T-helper 1 cell treated with Interleukin-12 subunit alpha and Interleukin-12 subunit beta and Interleukin-4 antibody, amounts not matched to agents 30 ng/mL and 1 ng/mL, for 36 hours (primary cell): ENCODE data around the gene NUP50. TPM values are rescaled to one million over a fixed set of nuclear protein-coding genes. Genes with fewer than 3 reads are reported as not detected.
"Not testable (repeated sequence)": the region's sequence is repeated elsewhere in the genome, so short reads cannot be mapped to it uniquely, and the experiment has no call there.

ENCODE experiments used
- intact Hi-C: fragments of 100-400 bp; cut with micrococcal nuclease; formaldehyde crosslinking; loops from one replicate; pipeline ENCODE4 v1.15.1; 2024
- total RNA-seq: library from RNA; stranded (reverse); gene quantifications from 2 replicates; pipeline ENCODE4 v1.2.3, GENCODE V29; 2022

NUP50 gene
- total RNA-seq, 1 donor from 2014 or later: 164 TPM

DNA sequence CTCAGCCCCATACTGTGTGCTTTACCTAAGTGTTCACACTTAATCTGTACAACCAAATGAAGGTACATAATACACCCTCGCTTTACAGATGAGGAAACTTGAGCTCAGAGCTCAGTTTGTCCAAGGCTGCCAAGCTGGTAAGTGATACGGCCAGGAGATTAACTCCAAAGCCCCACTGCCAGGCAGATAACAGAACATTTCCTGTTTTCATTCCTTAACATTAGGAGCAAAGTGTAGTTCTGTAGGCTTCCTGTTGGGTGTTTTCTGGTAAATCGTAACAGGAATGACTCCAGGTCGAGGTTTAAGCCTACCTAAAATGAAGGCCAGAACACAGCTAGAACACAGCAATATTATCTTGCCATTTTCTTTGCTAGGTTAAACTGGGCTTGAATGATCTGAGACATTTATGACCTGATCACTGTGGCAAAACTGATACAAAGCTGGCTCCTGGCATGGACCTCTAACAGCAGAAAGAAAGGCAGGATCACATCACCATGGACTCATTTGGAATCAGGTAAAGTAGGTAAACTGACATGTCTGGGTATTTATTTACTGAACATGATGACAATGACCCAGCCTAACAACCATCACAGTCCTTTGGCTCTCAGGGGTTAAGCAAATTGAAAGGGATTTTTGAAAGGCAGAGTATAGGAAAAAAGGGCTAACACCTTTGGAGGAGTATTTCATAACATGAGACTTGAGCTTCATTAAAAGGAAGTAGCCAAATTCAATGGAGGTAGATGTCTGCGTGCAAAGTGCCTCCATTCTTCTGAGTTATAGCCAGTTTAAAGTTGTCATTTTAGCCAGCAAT is 3.9 kb upstream of the NUP50 start:
- intact Hi-C loops: loop anchor here (10.0 kb wide), 1 partner anchor 455 kb away; the partner anchor contains the start of gene PRR5

GRCh38 chr22:45162531-45162930 is 1.2 kb upstream of the NUP50 start:
- intact Hi-C loops: loop anchor here (10.0 kb wide), 1 partner anchor 458 kb away; the partner anchor contains the start of gene PRR5

DNA sequence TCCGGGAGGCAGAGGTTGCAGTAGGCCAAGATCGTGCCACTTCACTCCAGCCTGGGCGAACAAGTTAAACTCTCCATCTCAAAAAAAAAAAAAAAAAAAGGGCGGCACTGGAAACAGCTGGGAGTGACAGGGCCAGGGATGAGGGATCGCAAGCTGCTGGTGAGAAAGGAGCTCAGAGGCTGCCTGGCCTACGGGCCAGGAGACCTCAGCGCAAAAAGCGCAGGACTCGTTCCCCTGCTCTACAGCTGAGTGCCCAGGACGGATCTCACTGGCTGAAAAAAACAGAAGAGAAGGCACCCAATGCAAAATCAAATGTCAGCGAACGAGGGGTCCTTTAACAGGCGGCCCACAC is 650 bp upstream of the NUP50 start:
- intact Hi-C loops: loop anchor here (1.0 to 10.0 kb wide), 4 partner anchors 77 to 872 kb away; partner anchors contain the start of genes KIAA0930 and PRR5

DNA sequence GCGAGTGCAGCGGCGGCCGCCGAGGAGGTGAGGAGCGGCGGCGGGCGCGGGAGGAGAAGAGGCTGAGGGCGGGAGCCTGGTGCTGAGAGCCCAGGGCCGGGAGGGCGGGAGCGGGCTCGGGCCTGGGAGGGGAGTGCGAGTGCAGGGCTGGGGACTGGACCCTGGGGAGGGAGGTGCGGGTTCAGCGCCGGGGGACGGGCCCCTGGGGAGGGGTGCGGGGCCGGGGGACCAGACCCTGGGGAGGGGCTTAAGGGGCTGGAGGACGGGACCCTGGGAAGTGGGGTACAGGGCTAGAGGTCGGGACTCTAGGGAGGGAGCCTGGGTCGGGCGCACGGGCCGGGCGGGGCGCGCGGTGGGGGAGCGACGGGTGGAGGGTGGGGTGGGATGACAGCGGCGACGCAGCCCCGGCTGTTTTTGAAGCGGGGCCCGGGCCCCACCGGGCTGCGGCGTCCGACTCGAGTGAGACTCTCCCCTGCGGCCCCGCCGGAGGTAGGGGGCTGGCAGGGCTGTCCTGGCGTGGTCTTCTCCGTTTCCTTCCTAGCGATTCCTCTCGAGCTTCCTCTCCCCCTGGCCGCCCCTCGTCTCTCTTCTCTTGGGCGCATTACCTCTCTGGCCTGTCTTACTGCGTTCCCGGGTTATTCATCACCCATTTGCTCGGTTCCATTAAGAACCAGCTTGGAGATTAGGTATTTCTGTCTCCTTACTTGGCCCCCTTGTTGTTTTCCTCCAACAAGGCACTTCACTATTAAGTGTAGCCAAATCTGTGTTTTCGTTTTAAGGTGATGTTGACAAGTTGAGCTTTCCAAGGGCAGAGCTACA is 754 bp downstream of the NUP50 start:
- intact Hi-C loops: loop anchor here (1.0 to 10.0 kb wide), 3 partner anchors 9 to 460 kb away; partner anchors contain the start of genes PRR5, RIBC2 and SMC1B

GRCh38 chr22:45166932-45167331 is 3.2 kb downstream of the NUP50 start:
- intact Hi-C loops: loop anchor here (5.0 to 10.0 kb wide), 2 partner anchors 245 to 462 kb away; partner anchors contain the start of genes PRR5, RIBC2 and SMC1B

DNA sequence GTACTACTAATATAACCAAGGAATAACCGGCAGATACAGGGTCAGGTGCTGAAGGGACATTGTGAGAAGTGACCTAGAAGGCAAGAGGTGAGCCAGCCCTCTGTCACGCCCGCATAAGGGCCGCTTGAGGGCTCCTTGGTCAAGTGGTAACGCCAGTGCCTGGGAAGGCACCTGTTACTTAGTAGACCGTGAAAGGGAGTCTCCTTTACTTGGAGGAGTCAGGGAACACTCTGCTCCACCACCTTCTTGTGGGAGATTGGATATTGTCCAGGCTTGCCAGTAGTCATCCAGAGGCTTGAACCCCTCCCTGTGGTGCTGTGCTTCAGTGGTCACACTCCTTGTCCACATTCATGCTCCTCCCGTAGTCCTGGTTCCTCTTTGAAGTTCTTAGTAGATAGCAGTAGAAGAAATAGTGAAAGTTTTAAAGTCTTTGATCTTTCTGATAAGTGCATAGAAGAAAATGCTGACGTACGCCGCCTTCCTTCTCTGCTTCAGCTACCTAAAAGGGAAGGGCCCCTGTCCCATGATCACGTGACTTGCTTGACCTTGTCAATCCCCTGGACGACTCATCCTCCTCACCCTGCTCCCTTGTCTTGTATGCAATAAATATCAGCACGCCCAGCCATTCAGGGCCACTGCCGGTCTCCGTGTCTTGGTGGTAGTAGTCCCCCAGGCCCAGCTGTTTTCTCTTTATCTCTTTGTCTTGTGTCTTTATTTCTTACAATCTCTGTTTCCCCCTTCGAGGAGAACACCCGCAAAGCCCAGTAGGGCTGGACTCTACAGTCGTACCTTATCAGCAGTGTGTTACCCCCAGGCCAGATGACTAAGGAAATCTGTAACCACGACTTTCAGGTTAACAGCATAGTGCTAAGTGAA is 6.1 kb downstream of the NUP50 start:
- intact Hi-C loops: loop anchor here (5.0 to 10.0 kb wide), 2 partner anchors 242 to 465 kb away; partner anchors contain the start of genes PRR5, RIBC2 and SMC1B

- intact Hi-C loops: no loop called here
Observed at GRCh38 chr22:45171830-45172229, 8.1 kb downstream of the NUP50 start.

- intact Hi-C loops: loop anchor here (1.0 kb wide), 1 partner anchor 8 kb away; no protein-coding TSS in a partner anchor
Observed at GRCh38 chr22:45172881-45173585, 9.3 kb downstream of the NUP50 start.

- intact Hi-C loops: no loop called here
Observed at GRCh38 chr22:45179276-45180049, 15.7 kb downstream of the NUP50 start.

GRCh38 chr22:45180146-45180679 is 16.5 kb downstream of the NUP50 start:
- intact Hi-C loops: no loop called here

DNA sequence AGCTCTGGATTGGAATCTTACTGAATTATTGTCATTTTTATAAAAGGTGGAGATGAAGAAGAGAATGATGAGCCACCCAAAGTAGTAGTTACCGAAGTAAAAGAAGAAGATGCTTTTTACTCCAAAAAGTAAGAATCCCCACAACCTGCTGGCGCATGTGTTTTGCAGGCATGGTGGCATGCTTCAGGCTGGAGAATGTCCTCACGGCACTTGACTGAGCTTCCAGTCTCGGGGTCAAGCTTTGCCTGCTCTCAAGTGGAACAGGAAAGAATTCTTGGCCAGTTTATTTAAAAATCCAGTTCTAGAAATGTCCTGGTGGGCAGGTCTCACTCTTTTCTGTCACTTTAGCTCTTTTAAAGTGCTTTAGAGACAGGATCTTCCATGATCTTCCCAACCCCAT is 17.5 kb downstream of the NUP50 start:
- intact Hi-C loops: no loop called here

- intact Hi-C loops: no loop called here
Observed at GRCh38 chr22:45181766-45182165, 18.0 kb downstream of the NUP50 start.

- intact Hi-C loops: no loop called here
Observed at GRCh38 chr22:45183974-45184373, 20.2 kb downstream of the NUP50 start.

- intact Hi-C loops: no loop called here
Observed at GRCh38 chr22:45185718-45186514, 22.2 kb downstream of the NUP50 start.

DNA sequence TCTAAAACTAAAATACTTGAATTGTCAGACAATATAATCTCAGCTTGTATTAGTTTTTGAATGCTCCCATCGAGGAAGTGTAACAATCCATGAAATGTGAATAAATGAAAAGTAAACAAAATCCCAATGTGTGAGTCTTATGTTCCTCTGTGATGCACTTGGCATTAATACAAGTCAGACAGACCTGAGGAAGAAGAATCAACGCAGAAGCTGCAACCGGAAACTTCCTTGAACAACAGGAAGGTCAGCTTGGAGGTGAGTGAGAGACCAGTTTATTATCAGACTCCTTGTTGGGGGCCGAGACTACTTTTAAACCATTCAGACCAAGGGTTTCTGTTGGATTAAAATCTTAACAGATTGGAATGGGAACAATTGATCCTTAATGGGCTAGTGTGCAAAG is 24.2 kb downstream of the NUP50 start:
- intact Hi-C loops: no loop called here

- intact Hi-C loops: no loop called here
Observed at GRCh38 chr22:45188779-45189178, 25.1 kb downstream of the NUP50 start.

DNA sequence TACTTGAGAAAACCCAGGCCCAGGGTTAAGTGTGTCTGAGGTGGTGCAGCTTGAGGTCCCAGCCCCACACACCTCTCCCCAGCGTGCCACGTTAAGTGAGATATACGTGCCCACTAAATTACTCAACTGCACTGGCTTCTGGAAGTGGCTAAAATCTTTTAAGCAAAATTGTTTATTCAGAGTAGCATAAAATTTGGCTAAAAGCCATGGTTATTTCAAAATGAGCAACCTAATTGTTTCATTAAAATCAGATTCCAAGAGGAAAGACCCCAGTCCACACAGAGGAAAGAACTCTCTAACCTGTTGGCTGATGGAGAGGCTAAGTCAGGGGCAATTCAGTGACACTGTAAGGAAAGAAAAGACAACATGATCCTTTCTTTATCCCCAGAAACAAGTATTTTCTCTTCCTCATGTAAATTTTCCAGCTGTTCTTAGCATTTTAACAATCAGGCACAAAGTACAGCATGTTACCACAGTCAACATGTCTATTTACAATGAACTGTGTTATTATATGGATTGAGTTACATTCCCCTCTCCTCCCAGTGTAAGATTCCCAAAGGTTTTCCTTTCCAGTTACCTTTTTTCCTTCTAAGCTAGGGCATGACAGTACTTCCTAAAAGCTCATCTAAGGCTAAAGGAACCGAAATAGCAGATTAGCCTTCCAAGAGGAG is 26.6 kb downstream of the NUP50 start:
- intact Hi-C loops: no loop called here

DNA sequence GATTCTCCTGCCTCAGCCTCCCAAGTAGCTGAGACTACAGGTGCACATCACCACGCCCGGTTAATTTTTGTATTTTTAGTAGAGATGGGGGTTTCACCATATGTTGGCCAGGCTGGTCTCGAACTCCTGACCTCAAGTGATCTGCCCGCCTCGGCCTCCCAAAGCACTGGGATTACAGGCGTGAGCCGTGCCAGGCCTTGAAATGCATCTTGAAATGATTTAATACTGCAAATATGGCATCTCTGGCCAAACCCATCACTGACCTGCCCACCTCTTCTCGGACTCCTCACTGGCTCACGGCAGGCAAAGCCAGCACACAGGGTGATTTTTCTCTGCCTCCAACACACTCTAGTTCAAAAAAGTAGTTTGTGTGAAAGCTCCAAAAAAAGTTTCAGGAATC is 28.0 kb downstream of the NUP50 start:
- intact Hi-C loops: not testable (repeated sequence)
